Measurements from ENCODE around the gene SMARCB1.
A peak's percentile ranks its signal among the peaks of the same experiment; 100 is the strongest.

The SMARCB1 gene

DNA sequence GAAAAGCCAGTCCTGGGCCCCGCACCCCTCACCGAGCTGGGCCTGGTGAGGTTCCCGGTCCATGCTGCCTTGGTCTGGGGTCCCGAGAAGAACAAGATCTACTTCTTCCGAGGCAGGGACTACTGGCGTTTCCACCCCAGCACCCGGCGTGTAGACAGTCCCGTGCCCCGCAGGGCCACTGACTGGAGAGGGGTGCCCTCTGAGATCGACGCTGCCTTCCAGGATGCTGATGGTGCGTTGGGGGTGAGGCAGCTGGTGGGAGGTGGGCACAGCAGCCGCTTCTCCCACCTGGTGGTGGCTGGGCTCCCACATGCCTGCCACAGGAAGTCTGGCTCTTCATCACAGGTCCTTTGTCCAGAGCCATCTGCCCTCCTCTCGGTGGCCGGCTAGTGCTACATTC lies 4.5 kb upstream of the SMARCB1 start:
- H3K27me3 ChIP-seq (replicated peaks; ENCODE audit: control insufficient read depth, insufficient read depth, low read length), result no peaks in the 10 kb centered on the region
- TF ChIP-seq, protein P1, sequence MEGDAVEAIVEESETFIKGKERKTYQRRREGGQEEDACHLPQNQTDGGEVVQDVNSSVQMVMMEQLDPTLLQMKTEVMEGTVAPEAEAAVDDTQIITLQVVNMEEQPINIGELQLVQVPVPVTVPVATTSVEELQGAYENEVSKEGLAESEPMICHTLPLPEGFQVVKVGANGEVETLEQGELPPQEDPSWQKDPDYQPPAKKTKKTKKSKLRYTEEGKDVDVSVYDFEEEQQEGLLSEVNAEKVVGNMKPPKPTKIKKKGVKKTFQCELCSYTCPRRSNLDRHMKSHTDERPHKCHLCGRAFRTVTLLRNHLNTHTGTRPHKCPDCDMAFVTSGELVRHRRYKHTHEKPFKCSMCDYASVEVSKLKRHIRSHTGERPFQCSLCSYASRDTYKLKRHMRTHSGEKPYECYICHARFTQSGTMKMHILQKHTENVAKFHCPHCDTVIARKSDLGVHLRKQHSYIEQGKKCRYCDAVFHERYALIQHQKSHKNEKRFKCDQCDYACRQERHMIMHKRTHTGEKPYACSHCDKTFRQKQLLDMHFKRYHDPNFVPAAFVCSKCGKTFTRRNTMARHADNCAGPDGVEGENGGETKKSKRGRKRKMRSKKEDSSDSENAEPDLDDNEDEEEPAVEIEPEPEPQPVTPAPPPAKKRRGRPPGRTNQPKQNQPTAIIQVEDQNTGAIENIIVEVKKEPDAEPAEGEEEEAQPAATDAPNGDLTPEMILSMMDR (IDR thresholded peaks at IDR 0.05; ENCODE audit: insufficient read depth, low read length, poor library complexity, severe bottlenecking), result no peak
- no peak overlapping the region for H3K4me3 ChIP-seq (replicated peaks; ENCODE audit: low read depth, low read length)
- no peak for DNase-seq (ENCODE audit: extremely low read depth, insufficient read length)
- H3K36me3 ChIP-seq (ENCODE audit: control insufficient read depth, insufficient read depth, low read length), result no peaks in the 10 kb centered on the region

GRCh38 chr22:23782703-23783102 lies 4.1 kb upstream of the SMARCB1 start:
- Histone ChIP-seq H3K4me3 (replicated peaks; ENCODE audit: low read depth, low read length) (no peak overlapping the region), H3K27me3 (replicated peaks; ENCODE audit: control insufficient read depth, insufficient read depth, low read length) (no peaks in the 10 kb centered on the region), H3K36me3 (ENCODE audit: control insufficient read depth, insufficient read depth, low read length) (no peaks in the 10 kb centered on the region)
- DNase-seq (ENCODE audit: extremely low read depth, insufficient read length), result no peak
- TF ChIP-seq, protein P1 (IDR thresholded peaks at IDR 0.05; ENCODE audit: insufficient read depth, low read length, poor library complexity, severe bottlenecking), result no peak

DNA sequence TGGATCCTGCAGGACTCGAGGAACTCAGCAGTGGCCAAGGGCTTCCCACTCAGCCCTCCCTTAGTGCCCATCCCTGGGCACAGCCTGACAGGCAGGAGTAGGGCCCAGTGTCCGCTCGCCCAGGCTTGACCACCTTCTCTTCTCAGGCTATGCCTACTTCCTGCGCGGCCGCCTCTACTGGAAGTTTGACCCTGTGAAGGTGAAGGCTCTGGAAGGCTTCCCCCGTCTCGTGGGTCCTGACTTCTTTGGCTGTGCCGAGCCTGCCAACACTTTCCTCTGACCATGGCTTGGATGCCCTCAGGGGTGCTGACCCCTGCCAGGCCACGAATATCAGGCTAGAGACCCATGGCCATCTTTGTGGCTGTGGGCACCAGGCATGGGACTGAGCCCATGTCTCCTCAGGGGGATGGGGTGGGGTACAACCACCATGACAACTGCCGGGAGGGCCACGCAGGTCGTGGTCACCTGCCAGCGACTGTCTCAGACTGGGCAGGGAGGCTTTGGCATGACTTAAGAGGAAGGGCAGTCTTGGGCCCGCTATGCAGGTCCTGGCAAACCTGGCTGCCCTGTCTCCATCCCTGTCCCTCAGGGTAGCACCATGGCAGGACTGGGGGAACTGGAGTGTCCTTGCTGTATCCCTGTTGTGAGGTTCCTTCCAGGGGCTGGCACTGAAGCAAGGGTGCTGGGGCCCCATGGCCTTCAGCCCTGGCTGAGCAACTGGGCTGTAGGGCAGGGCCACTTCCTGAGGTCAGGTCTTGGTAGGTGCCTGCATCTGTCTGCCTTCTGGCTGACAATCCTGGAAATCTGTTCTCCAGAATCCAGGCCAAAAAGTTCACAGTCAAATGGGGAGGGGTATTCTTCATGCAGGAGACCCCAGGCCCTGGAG lies 3.3 kb upstream of the SMARCB1 start:
- TF ChIP-seq, protein P1 (IDR thresholded peaks at IDR 0.05; ENCODE audit: insufficient read depth, low read length, poor library complexity, severe bottlenecking), result no peak
- Histone ChIP-seq H3K4me3 (replicated peaks; ENCODE audit: low read depth, low read length) (no peak overlapping the region), H3K27me3 (replicated peaks; ENCODE audit: control insufficient read depth, insufficient read depth, low read length) (no peaks in the 10 kb centered on the region), H3K36me3 (ENCODE audit: control insufficient read depth, insufficient read depth, low read length) (no peaks in the 10 kb centered on the region)
- no peak for DNase-seq (ENCODE audit: extremely low read depth, insufficient read length)

DNA sequence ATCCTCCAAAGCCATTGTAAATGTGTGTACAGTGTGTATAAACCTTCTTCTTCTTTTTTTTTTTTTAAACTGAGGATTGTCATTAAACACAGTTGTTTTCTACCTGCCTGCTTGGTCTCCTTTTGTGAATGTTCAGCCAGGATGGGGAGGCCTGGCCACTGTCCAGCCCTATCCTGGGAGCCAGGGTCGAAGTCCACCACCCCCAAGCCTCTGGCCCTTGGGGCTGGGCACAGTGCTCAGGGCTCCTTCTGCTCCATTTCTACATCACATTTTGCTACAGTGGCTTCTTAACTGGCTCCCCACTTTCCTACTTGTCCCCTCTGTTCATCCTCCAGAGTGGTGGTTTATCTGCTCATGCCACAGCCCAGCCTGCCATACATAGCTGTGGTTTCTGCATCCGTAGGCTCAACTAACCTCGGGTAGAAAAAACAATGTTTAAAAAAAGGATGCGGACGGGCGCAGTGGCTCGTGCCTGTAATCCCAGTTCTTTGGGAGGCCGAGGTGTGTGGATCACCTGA lies 2.5 kb upstream of the SMARCB1 start:
- no peak for DNase-seq (ENCODE audit: extremely low read depth, insufficient read length)
- Histone ChIP-seq H3K36me3 (ENCODE audit: control insufficient read depth, insufficient read depth, low read length) (no peaks in the 10 kb centered on the region), H3K4me3 (replicated peaks; ENCODE audit: low read depth, low read length) (no peak overlapping the region), H3K27me3 (replicated peaks; ENCODE audit: control insufficient read depth, insufficient read depth, low read length) (no peaks in the 10 kb centered on the region)
- TF ChIP-seq, protein P1 (IDR thresholded peaks at IDR 0.05; ENCODE audit: insufficient read depth, low read length, poor library complexity, severe bottlenecking), result no peak

- TF ChIP-seq, protein P1 (IDR thresholded peaks at IDR 0.05; ENCODE audit: insufficient read depth, low read length, poor library complexity, severe bottlenecking), result no peak
- Histone ChIP-seq H3K27me3 (replicated peaks; ENCODE audit: control insufficient read depth, insufficient read depth, low read length) (no peaks in the 10 kb centered on the region), H3K4me3 (replicated peaks; ENCODE audit: low read depth, low read length) (peak overlapping the region; percentile 85), H3K36me3 (ENCODE audit: control insufficient read depth, insufficient read depth, low read length) (no peaks in the 10 kb centered on the region; the same call in 1 of the 2 replicates)
- no peak for DNase-seq (ENCODE audit: extremely low read depth, insufficient read length)
Measured at GRCh38 chr22:23786261-23786710, 480 bp upstream of the SMARCB1 start.

All from GM06990 (cell line).